ENCODE measurements around the gene IGIP.
A peak's percentile ranks its signal among the peaks of the same experiment; 100 is the strongest.

IGIP gene

DNA sequence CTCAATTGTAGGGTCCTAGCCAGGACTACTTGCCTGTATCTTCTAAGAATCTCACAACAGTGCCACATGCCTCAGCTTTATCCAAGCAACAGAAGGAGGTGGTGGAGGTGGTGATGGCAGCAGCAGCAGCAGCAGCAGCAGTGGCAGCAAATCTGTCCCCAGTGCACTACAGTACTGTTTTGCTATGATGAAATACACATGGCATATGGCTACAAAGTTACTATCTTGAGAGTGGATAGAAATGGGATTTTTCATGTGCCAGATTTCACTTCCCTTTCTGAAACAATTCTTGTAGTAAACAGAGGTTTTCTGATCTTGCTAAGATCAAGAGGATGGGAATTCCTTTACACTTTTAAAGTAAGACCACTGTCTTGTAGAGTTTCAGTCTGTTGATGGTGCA, 41.2 kb downstream of the IGIP start:
- DNase-seq, result no peak

DNA sequence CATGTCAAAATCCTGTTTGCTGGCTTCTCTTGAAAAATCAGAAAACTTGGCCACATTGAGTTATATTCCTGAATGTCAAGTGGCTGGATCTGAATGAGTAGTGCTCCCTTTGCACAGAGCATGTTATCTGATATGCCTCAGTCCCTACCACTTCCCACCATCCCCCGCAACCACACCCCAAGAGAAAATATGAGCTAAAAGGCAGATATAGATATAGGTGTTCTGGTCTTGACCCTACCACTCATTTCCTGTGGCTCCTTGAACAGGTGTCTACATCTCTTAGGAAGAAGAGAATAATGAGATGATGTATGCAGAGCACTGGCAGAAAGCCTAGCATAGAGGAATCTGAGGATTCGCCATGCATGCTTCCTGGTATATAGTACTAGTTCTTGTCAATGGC, 42.6 kb downstream of the IGIP start:
- no peak for DNase-seq

DNA sequence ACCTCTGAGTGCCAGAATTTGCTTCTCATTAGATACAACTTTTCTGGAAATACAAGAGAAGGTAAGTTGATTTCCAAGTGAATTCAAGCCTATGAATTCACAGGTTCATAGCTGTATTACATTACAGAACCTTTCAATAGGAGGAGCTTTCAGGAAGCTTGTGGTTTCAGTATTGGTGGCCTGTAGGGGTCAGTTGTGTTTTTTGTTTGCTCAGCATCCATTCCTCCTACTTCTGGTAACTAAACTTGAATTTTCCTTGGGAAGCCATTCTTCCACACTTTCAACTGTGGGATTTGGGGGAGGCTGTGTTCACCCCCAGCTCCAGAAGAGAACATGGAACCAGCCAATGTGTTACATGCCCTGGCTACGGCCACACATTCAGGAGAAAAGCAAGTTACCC, 43.7 kb downstream of the IGIP start:
- no peak for DNase-seq

GRCh38 chr5:140172483-140172882, 46.7 kb downstream of the IGIP start:
- no peak for DNase-seq

GRCh38 chr5:140174014-140174413, 48.3 kb downstream of the IGIP start:
- DNase-seq, result no peak

DNA sequence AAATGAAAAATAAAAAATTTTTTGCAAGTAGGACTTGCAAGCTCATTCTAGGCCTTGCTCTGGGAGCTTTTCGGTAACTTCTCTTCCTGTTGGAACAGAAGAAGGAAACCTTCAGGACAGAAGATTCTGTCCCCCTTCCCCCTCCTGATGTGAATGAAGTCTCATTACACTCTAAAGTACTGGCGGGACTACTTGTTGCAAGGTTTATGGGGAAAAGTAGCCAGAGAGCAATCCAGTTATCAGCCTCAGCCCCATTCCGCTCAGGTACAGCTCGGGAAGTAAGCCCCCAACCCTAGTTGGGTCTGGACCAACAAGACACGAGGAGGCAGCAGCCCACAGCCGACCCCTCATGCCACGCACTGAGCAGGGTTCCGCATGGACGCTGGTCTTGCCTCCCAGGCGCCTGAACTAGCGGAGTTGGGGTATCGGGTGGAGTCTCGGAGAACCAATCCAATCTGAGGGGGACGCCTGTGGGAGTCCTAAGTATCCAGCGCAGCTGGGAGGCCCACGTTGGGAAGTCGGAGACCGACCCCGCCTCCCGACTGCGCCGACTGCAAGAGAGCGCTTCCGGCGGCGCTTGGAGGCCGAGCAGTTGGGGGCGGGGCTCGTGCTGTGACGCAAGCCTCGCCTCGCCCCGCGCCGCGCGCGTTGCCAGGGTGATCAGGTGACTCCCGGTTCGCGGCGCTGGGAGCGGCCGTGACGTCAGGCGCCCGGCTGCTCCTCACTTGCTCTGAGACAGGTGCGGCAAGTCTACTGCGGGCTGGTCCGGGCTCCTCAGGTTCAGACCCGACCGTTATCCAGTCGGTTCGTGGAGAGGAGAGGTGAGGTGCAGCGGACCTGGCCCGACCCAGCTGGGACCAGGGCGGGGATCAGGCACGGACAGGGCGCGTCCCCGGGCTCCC, 49.0 kb downstream of the IGIP start, which contains the start of gene CYSTM1:
Gene CYSTM1 (plus strand): TSS at position 724 of the 902 bp plus-strand sequence. CDS start 19,278 bp downstream, outside the sequence.
- peak; percentile 78 to 93 (median 88) for DNase-seq

DNA sequence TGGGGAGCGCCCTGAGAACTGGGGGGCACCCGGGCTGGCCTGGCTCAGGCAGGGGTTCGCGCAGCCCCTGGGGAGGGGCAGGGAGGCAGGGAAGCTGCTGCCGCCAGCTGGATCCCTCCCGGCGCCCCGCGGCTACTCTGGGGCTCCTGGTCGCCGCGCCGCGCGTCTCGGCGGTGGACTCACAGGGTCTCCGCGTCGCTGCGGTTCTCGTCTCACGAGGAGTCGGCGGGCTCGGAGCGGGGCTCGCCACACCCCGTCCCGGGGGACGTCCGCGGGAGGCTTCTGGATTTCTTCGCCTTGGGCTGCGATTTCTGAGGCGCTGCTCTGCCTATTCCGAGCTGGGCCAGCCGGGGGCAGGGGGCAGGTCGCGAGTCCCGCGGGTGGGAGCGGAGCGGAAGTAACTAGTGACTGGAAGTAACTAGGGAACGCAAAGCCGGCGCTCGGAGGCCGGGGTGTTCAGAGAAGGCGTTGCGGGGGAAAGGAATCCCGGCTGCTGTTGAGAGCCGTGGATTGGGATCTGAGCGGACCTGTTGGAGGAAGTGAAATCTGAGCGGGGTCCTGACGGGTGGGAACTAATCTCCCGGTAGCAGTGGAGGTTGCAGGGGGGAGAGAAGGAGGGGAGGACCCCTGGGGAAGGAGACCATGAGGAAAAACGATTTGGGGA, 49.8 kb downstream of the IGIP start:
- DNase-seq, result peak; percentile 14 to 40 (median 30)

DNA sequence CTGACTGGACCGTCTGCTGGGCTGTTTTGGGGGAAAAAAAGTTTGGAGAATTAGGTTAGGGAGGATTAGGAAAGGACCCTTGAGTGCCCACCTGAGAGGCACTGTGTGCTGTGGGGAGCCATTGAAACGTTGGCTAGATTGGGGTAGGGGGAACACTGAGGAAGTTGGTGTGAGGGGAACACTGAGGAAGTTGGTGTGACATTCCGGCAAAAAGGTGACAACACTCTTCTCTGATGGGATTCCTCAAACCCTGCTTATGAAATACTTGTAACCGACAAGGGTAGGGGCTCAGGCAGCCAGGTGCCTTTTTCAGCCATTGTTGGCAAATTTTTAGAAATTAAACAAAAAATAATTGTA, 50.3 kb downstream of the IGIP start:
- DNase-seq, result no peak

DNA sequence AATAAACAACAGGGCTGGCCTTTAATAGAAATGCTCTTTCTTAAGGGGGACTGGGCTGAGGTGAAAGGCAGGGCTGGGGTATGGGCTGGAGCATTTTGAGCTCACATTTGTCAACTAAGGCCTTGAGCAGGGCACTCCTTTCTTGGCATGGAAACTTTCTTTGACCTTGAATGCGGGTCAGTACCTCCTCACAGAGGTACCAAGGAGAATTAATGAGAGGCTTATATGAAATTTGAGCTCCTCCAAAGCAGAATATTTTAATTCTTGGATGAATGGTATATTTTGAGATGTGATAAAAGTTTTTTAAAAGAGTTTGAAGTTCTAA, 52.3 kb downstream of the IGIP start:
- DNase-seq, result no peak

DNA sequence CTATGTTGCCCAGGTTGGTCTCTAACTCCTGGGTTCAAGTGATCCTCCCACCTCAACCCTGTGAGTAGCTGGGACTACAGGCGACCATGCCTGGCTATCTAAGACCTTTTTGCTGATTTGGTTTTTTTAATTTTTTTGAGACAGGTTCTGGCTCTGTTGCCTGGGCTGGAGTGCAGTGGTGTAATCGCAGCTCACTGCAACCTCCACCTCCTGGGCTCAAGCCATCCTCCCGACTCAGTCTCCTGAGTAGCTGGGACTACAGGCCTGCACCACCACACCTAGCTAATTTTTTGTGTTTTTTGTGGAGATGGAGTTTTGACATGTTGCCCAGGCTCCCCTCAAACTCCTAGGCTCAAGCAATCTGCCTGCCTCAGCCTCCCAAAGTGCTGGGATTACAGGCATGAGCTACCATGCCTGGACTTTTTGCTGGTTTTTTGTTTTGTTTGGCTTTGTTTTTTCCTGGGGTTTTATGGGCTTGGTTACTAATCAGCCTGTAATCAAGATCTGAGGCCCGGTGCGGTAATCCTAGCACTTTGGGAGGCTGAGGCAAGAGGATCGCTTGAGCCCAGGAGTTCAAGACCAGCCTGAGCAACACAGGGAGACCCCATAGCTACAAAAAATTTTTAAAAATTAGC, 52.9 kb downstream of the IGIP start:
- no peak for DNase-seq
